OCI-LY1 (cell line): ENCODE measurements around the gene DIPK2B.

ENCODE experiments used
- H2AFZ ChIP-seq: fragments of 200-600 bp; sonication (generic), shearing (Covaris generic); 2 replicates; pipeline ENCODE4 v1.6.0; 2014; ENCODE audit warnings: antibody characterized with exemption, mild to moderate bottlenecking, low read length
- H3F3A ChIP-seq: fragments of 200-600 bp; sonication (generic), shearing (Covaris generic); 2 replicates; pipeline ENCODE4 v1.6.0; 2014; ENCODE audit warnings: mild to moderate bottlenecking, antibody characterized with exemption, low read length, moderate library complexity; ENCODE audit not compliant: insufficient read depth
- H3K27ac ChIP-seq: fragments of 200-600 bp; sonication (generic); 2 replicates; pipeline ENCODE4 v1.5.1; 2014; ENCODE audit warnings: low read length, mixed run types, mild to moderate bottlenecking, low read depth; ENCODE audit not compliant: poor library complexity, severe bottlenecking
- H3K27me3 ChIP-seq: fragments of 200-600 bp; sonication (generic); 2 replicates; pipeline ENCODE4 v1.6.0; 2014; ENCODE audit warnings: antibody characterized with exemption, mild to moderate bottlenecking, low read length, moderate library complexity; ENCODE audit not compliant: insufficient read depth
- H3K36me3 ChIP-seq: fragments of 200-600 bp; sonication (generic); 2 replicates; pipeline ENCODE4 v1.6.1; 2014; ENCODE audit warnings: mild to moderate bottlenecking, antibody characterized with exemption, low read length, moderate library complexity, mixed read lengths; ENCODE audit not compliant: insufficient read depth
- H3K4me1 ChIP-seq: fragments of 200-600 bp; sonication (generic); 2 replicates; pipeline ENCODE4 v1.5.1; 2014; ENCODE audit warnings: mild to moderate bottlenecking, low read length, moderate library complexity; ENCODE audit not compliant: insufficient read depth, severe bottlenecking
- H3K4me2 ChIP-seq: fragments of 200-600 bp; sonication (generic), shearing (Covaris generic); 2 replicates; pipeline ENCODE4 v1.6.1; 2014; ENCODE audit warnings: low read length
- H3K4me3 ChIP-seq: fragments of 200-600 bp; sonication (generic); 2 replicates; pipeline ENCODE4 v1.5.1; 2014; ENCODE audit warnings: low read length, low read depth, mild to moderate bottlenecking, mixed read lengths; ENCODE audit not compliant: poor library complexity, severe bottlenecking
- H3K79me2 ChIP-seq: fragments of 200-600 bp; shearing (Covaris generic); 2 replicates; pipeline ENCODE4 v1.6.1; 2016; ENCODE audit warnings: mixed run types, low read length, mixed read lengths; ENCODE audit not compliant: insufficient read depth
- H3K9ac ChIP-seq: fragments of 200-600 bp; sonication (generic), shearing (Covaris generic); 2 replicates; pipeline ENCODE4 v1.6.1; 2014; ENCODE audit warnings: mild to moderate bottlenecking, low read length, mixed read lengths
- H3K9me2 ChIP-seq: fragments of 200-600 bp; sonication (generic), shearing (Covaris generic); 2 replicates; pipeline ENCODE4 v1.6.1; 2014; ENCODE audit warnings: low read depth, mild to moderate bottlenecking, low read length, mixed read lengths
- H3K9me3 ChIP-seq: fragments of 200-600 bp; shearing (Covaris generic); 2 replicates; pipeline ENCODE4 v1.6.1; 2014; ENCODE audit warnings: low read length, mixed read lengths
- H4K20me1 ChIP-seq: fragments of 200-600 bp; sonication (generic), shearing (Covaris generic); 2 replicates; pipeline ENCODE4 v1.6.0; 2016; ENCODE audit warnings: mild to moderate bottlenecking, low read length; ENCODE audit not compliant: insufficient read depth
- EZH2 ChIP-seq: fragments of 200-600 bp; sonication (generic), shearing (Covaris generic); IDR thresholded peaks from 2 replicates; pipeline ENCODE4 v1.8.0; 2017; ENCODE audit warnings: borderline replicate concordance, mixed run types, mild to moderate bottlenecking, antibody characterized with exemption, low read length, moderate library complexity, mixed read lengths
- TF ChIP-seq, protein P1 (sequence below): fragments of 200-600 bp; sonication (generic), shearing (Covaris generic); IDR thresholded peaks from 2 replicates; pipeline ENCODE4 v1.5.1; 2017; ENCODE audit warnings: mild to moderate bottlenecking, antibody characterized with exemption, low read length, moderate library complexity, mixed read lengths

Gene DIPK2B

DNA sequence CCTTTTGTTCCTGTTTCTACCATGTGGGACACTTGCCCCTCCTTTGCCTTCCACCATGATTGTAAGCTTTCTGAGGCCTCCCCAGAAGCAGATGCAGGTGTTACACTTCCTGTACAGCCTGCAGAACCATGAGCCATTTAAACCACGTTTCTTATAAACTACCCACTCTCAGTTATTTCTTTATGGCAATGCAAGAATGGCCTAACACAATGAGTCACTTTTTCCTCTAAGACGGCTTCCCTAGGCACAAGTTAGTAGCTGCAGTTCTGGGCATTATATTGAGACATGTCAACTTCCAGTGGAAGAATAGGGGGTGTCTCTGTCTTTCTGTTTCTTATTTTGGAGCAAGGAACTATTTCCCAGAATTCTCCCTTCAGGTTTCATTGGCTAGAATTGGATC, 32.9 kb upstream of the DIPK2B start:
- Histone ChIP-seq H3K4me2 (no peak overlapping the region), H3K27me3 (no peaks in the 10 kb centered on the region), H3K9me2 (no peaks in the 10 kb centered on the region), H3K4me3 (no peak overlapping the region), H2AFZ (no peak overlapping the region), H3K4me1 (no peaks in the 10 kb centered on the region), H3K9me3 (no peaks in the 10 kb centered on the region), H3F3A (no peaks in the 10 kb centered on the region), H4K20me1 (no peaks in the 10 kb centered on the region), H3K36me3 (no peaks in the 10 kb centered on the region), H3K79me2 (no peaks in the 10 kb centered on the region), H3K9ac (no peak overlapping the region), H3K27ac (no peak overlapping the region)
- TF ChIP-seq EZH2, result no peak
- TF ChIP-seq, protein P1, sequence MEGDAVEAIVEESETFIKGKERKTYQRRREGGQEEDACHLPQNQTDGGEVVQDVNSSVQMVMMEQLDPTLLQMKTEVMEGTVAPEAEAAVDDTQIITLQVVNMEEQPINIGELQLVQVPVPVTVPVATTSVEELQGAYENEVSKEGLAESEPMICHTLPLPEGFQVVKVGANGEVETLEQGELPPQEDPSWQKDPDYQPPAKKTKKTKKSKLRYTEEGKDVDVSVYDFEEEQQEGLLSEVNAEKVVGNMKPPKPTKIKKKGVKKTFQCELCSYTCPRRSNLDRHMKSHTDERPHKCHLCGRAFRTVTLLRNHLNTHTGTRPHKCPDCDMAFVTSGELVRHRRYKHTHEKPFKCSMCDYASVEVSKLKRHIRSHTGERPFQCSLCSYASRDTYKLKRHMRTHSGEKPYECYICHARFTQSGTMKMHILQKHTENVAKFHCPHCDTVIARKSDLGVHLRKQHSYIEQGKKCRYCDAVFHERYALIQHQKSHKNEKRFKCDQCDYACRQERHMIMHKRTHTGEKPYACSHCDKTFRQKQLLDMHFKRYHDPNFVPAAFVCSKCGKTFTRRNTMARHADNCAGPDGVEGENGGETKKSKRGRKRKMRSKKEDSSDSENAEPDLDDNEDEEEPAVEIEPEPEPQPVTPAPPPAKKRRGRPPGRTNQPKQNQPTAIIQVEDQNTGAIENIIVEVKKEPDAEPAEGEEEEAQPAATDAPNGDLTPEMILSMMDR, result no peak

DNA sequence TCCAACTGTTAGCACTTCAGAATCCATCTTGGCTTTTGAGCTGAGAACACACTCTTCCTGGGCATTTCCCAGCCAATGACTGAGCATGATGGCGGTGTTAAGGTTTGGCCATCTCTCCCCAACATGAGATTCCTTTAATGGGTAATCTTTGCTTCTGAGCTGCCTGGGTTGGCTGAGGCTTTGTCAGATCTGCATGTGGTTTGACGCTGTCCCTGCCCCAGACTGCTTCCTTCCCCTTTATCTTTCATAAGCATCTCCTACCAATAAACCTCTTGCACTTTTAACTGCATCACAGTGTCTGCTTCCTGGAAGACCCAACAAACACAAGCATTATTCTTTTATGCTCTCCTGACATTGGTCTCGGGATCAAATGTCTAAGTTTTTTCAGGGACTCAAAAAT, 31.5 kb upstream of the DIPK2B start:
- Histone ChIP-seq H3F3A (no peaks in the 10 kb centered on the region), H3K4me2 (no peak overlapping the region), H3K27me3 (no peaks in the 10 kb centered on the region), H3K27ac (no peak overlapping the region), H3K9me2 (no peaks in the 10 kb centered on the region), H3K9ac (no peak overlapping the region), H3K9me3 (no peaks in the 10 kb centered on the region), H3K4me1 (no peaks in the 10 kb centered on the region), H2AFZ (no peak overlapping the region), H3K4me3 (no peak overlapping the region), H3K79me2 (no peaks in the 10 kb centered on the region), H3K36me3 (no peaks in the 10 kb centered on the region), H4K20me1 (no peaks in the 10 kb centered on the region)
- TF ChIP-seq, protein P1, result no peak
- no peak for TF ChIP-seq EZH2

DNA sequence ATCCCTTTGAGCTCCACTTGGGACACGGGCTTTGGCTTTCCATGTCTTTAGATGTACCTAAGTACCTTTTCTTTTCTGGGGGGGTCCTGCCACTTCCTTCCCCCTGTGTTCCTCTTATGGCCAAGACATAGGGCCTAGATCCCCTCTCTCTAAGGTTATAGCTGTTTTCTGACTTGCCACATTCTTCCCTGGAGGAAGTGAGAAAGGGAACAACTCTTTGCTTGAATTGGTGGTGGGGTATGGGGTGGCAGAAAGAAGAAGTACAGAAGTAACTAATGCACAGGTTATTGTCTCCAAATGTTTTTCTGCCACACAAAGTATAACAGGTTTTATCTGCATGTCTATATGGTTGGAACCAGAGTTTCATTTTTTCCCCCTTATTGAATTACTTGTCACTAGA, 29.7 kb upstream of the DIPK2B start:
- Histone ChIP-seq H3K36me3 (no peaks in the 10 kb centered on the region), H3K4me1 (no peaks in the 10 kb centered on the region), H3K9ac (no peak overlapping the region), H3K9me2 (no peaks in the 10 kb centered on the region), H4K20me1 (no peaks in the 10 kb centered on the region), H2AFZ (no peak overlapping the region), H3K79me2 (no peaks in the 10 kb centered on the region), H3K4me3 (no peak overlapping the region), H3F3A (no peaks in the 10 kb centered on the region), H3K27me3 (no peaks in the 10 kb centered on the region), H3K9me3 (no peaks in the 10 kb centered on the region), H3K4me2 (no peak overlapping the region), H3K27ac (no peak overlapping the region)
- TF ChIP-seq, protein P1, result no peak
- no peak for TF ChIP-seq EZH2
